AG04450 (cell line): ENCODE measurements around the gene CFAP52. TPM values are rescaled to one million over a fixed set of nuclear protein-coding genes. Genes with fewer than 3 reads are reported as not detected.
A peak's percentile ranks its signal among the peaks of the same experiment; 100 is the strongest.

ENCODE experiments used
- CTCF ChIA-PET: fragments of 300-600, 350-600 bp; formaldehyde crosslinking; extraction: SDS; loops from one replicate; lab custom pipeline; 2022; ENCODE audit warnings: antibody characterized with exemption, inconsistent platforms; lab: Charles Lee
- POLR2A ChIA-PET: fragments of 350-600 bp; formaldehyde crosslinking; extraction: SDS; loops from one replicate; lab custom pipeline; 2021; ENCODE audit warnings: antibody characterized with exemption, inconsistent platforms; lab: Yijun Ruan, JAX
- DNase-seq: peaks from one replicate; pipeline ENCODE4 v3.0.0-alpha.2; 2011; ENCODE audit warnings: low read depth, low spot score
- H3K27ac ChIP-seq: one replicate; pipeline ENCODE4 v1.5.1; 2012; ENCODE audit warnings: low read depth, low read length, control low read depth
- H3K27me3 ChIP-seq: one replicate; pipeline ENCODE4 v1.6.0; 2012; ENCODE audit warnings: low read length; ENCODE audit not compliant: control insufficient read depth, insufficient read depth
- H3K4me3 ChIP-seq: 2 replicates; pipeline ENCODE4 v1.5.1; 2011; ENCODE audit warnings: mild to moderate bottlenecking, low read depth, low read length, control low read depth
- H3K9me3 ChIP-seq: 2 replicates; pipeline ENCODE4 v1.5.1; 2012; ENCODE audit warnings: low read length; ENCODE audit not compliant: control insufficient read depth, insufficient read depth
- CTCF ChIP-seq: IDR thresholded peaks from 2 replicates; pipeline ENCODE4 v1.5.1; 2011; ENCODE audit warnings: low read depth, low read length, control low read depth, inconsistent platforms
- polyA minus RNA-seq: library from RNA; depleted of rRNA, polyadenylated mRNA; stranded (reverse); fragments of >200 nt; gene quantifications from 2 replicates; pipeline ENCODE4 v1.2.3, GENCODE V29; 2011; rRNA and poly(A)+ RNA removed
- polyA plus RNA-seq: library from polyadenylated mRNA; depleted of rRNA; stranded (reverse); fragments of >200 nt; gene quantifications from 2 replicates; pipeline ENCODE4 v1.2.3, GENCODE V29; 2011; rRNA removed

The CFAP52 gene, protein sequence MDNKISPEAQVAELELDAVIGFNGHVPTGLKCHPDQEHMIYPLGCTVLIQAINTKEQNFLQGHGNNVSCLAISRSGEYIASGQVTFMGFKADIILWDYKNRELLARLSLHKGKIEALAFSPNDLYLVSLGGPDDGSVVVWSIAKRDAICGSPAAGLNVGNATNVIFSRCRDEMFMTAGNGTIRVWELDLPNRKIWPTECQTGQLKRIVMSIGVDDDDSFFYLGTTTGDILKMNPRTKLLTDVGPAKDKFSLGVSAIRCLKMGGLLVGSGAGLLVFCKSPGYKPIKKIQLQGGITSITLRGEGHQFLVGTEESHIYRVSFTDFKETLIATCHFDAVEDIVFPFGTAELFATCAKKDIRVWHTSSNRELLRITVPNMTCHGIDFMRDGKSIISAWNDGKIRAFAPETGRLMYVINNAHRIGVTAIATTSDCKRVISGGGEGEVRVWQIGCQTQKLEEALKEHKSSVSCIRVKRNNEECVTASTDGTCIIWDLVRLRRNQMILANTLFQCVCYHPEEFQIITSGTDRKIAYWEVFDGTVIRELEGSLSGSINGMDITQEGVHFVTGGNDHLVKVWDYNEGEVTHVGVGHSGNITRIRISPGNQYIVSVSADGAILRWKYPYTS
- not detected in 2 replicates for polyA plus RNA-seq
- polyA minus RNA-seq = not detected in 2 replicates

GRCh38 chr17:9576521-9577372, at the start of gene CFAP52:
Gene CFAP52, plus strand, starts transcription at chr17:9576642. Its CDS starts 54 bp downstream, at chr17:9576696.
- H3K4me3 ChIP-seq = peak within 1 kb of the TSS; percentile 87
- DNase-seq = peak; percentile 50
- H3K9me3 ChIP-seq = no peaks in the 10 kb centered on the region
- ChIA-PET CTCF (interaction anchor here (0.6 to 3.9 kb wide), 35 partner anchors 8 to 1070 kb away, joined by 3 to 41 read pairs (median 4); no protein-coding TSS in a partner anchor), POLR2A (no interaction called here)
- no peaks in the 10 kb centered on the region for H3K27me3 ChIP-seq
- H3K27ac ChIP-seq = peak within 1 kb of the TSS; percentile 39
- TF ChIP-seq CTCF = peak; percentile 87

GRCh38 chr17:9527788-9528187, 48.7 kb upstream of the CFAP52 start:
- no peak for DNase-seq
- no peaks in the 10 kb centered on the region for H3K27me3 ChIP-seq
- no peak overlapping the region for H3K27ac ChIP-seq
- H3K4me3 ChIP-seq = no peak overlapping the region
- ChIA-PET CTCF (interaction anchor here (0.6 kb wide), 1 partner anchor 218 kb away, joined by 3 read pairs; no protein-coding TSS in a partner anchor), POLR2A (no interaction called here)
- no peaks in the 10 kb centered on the region for H3K9me3 ChIP-seq
- TF ChIP-seq CTCF = no peak

DNA sequence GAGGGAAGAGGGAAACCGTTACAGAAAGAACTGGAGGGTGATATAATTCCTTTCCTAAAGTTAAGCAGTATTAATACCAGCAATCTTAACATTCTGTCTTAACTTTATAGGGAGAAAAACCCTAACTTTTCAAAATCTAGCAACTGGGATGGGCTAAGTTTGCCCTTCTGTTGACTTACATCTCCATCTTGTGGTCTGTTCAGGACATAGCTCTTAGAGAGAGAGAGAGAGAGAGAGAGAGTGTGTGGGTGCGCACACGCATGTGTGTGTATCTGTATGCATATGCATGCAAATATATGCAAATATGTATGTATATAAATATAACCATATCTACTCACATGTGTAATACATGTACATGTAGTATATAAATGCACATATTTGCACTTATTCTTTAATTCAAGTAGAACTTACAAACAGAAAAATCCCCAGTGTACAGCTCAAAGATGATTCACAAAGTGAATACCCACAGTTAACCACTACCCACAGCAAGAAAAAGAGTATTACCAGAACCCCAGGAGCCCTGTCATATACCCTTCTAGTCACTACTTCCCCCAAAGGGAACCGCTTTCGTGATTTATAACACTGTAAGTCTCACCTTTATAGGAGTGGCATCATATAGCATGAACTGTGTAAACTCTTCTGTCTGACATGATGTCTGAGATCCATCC, 47.3 kb upstream of the CFAP52 start:
- no peak for DNase-seq
- CTCF ChIA-PET = interaction anchor here (0.6 to 1.2 kb wide), 6 partner anchors 9 to 640 kb away, joined by 3 to 6 read pairs (median 4); no protein-coding TSS in a partner anchor
- TF ChIP-seq CTCF = peak; percentile 77
- H3K9me3 ChIP-seq = no peaks in the 10 kb centered on the region
- H3K27me3 ChIP-seq = no peaks in the 10 kb centered on the region
- no peak overlapping the region for H3K27ac ChIP-seq
- H3K4me3 ChIP-seq = no peak overlapping the region
- POLR2A ChIA-PET = no interaction called here

- TF ChIP-seq CTCF = no peak
- no peaks in the 10 kb centered on the region for H3K9me3 ChIP-seq
- H3K27me3 ChIP-seq = no peaks in the 10 kb centered on the region
- no peak overlapping the region for H3K4me3 ChIP-seq
- ChIA-PET POLR2A (no interaction called here), CTCF (interaction anchor here (1.0 to 1.4 kb wide), 3 partner anchors 46 to 537 kb away, joined by 3 read pairs; no protein-coding TSS in a partner anchor)
- DNase-seq = no peak
- no peak overlapping the region for H3K27ac ChIP-seq
Observed at GRCh38 chr17:9531034-9531433, 45.4 kb upstream of the CFAP52 start.
